ENCODE measurements around the gene DPYSL5. TPM values are rescaled to one million over a fixed set of nuclear protein-coding genes. Genes with fewer than 3 reads are reported as not detected.

The DPYSL5 gene
- total RNA-seq, 1 donor from 2014 or later = not detected

GRCh38 chr2:26901326-26902183 is 53.6 kb downstream of the DPYSL5 start:
- Mint-ChIP-seq H3K27ac (no peak overlapping the region), H3K4me3 (no peak overlapping the region), H3K27me3 (peaks cover 15% of the 10 kb centered on the region), H3K4me1 (no peaks in the 10 kb centered on the region), H3K9me3 (no peaks in the 10 kb centered on the region), H3K36me3 (ENCODE audit: low read depth) (no peaks in the 10 kb centered on the region)
- ChIA-PET CTCF (no interaction called here), POLR2A (no interaction called here)
- ATAC-seq (ENCODE audit: low read depth) = no peak
- TF ChIP-seq, protein P1, sequence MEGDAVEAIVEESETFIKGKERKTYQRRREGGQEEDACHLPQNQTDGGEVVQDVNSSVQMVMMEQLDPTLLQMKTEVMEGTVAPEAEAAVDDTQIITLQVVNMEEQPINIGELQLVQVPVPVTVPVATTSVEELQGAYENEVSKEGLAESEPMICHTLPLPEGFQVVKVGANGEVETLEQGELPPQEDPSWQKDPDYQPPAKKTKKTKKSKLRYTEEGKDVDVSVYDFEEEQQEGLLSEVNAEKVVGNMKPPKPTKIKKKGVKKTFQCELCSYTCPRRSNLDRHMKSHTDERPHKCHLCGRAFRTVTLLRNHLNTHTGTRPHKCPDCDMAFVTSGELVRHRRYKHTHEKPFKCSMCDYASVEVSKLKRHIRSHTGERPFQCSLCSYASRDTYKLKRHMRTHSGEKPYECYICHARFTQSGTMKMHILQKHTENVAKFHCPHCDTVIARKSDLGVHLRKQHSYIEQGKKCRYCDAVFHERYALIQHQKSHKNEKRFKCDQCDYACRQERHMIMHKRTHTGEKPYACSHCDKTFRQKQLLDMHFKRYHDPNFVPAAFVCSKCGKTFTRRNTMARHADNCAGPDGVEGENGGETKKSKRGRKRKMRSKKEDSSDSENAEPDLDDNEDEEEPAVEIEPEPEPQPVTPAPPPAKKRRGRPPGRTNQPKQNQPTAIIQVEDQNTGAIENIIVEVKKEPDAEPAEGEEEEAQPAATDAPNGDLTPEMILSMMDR (IDR thresholded peaks at IDR 0.05) = no peak
- DNase-seq = no peak
- intact Hi-C loops (cut with micrococcal nuclease) = no loop called here

DNA sequence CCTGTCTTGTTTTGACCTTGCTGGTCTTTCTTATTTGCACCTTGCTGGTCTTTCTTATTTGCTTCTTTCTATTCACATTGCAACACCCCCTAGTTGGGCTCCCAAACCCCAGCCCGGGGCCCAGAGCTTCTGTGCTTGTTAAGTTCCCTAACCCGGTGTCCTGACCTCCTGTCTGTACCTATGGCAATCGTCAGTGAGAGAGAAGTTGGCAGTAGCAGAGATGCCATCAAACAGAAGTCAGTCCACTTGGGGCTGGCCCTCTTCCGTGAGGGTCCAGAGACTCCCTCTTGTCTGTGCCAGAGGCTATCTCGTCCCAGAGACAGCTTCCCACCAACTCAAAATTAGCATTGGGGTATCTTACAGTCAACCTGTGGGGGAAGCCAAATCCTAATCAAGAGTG is 55.7 kb downstream of the DPYSL5 start:
- ChIA-PET POLR2A (no interaction called here), CTCF (no interaction called here)
- ATAC-seq (ENCODE audit: low read depth) (no peak), DNase-seq (no peak)
- no peak overlapping the region for H3K27ac Mint-ChIP-seq
- no peak overlapping the region for H3K4me3 Mint-ChIP-seq
- H3K9me3 Mint-ChIP-seq = no peaks in the 10 kb centered on the region
- no peaks in the 10 kb centered on the region for H3K4me1 Mint-ChIP-seq
- TF ChIP-seq, protein P1 (IDR thresholded peaks at IDR 0.05) = no peak
- H3K36me3 Mint-ChIP-seq (ENCODE audit: low read depth) = no peaks in the 10 kb centered on the region
- intact Hi-C loops (cut with micrococcal nuclease) = no loop called here
- H3K27me3 Mint-ChIP-seq = peaks cover 9% of the 10 kb centered on the region

- intact Hi-C loops (cut with micrococcal nuclease) = no loop called here
- no peaks in the 10 kb centered on the region for H3K4me1 Mint-ChIP-seq
- H3K4me3 Mint-ChIP-seq = no peak overlapping the region
- peaks cover 11% of the 10 kb centered on the region for H3K27me3 Mint-ChIP-seq
- no peak for ATAC-seq (ENCODE audit: low read depth)
- TF ChIP-seq, protein P1 (IDR thresholded peaks at IDR 0.05) = no peak
- DNase-seq = no peak
- no peaks in the 10 kb centered on the region for H3K36me3 Mint-ChIP-seq (ENCODE audit: low read depth)
- H3K27ac Mint-ChIP-seq = no peak overlapping the region
- H3K9me3 Mint-ChIP-seq = no peaks in the 10 kb centered on the region
- CTCF ChIA-PET = no interaction called here
- POLR2A ChIA-PET = no interaction called here
Observed at GRCh38 chr2:26904839-26905238, 56.9 kb downstream of the DPYSL5 start.

- H3K27me3 Mint-ChIP-seq = peaks cover 13% of the 10 kb centered on the region
- intact Hi-C loops (cut with micrococcal nuclease) = no loop called here
- H3K36me3 Mint-ChIP-seq (ENCODE audit: low read depth) = no peaks in the 10 kb centered on the region
- H3K9me3 Mint-ChIP-seq = peaks cover 2% of the 10 kb centered on the region
- no peaks in the 10 kb centered on the region for H3K4me1 Mint-ChIP-seq
- ATAC-seq (ENCODE audit: low read depth) (no peak), DNase-seq (no peak)
- POLR2A ChIA-PET = no interaction called here
- TF ChIP-seq, protein P1 (IDR thresholded peaks at IDR 0.05) = no peak
- CTCF ChIA-PET = no interaction called here
- H3K4me3 Mint-ChIP-seq = no peak overlapping the region
- H3K27ac Mint-ChIP-seq = no peak overlapping the region
Observed at GRCh38 chr2:26905341-26906198, 57.6 kb downstream of the DPYSL5 start.

DNA sequence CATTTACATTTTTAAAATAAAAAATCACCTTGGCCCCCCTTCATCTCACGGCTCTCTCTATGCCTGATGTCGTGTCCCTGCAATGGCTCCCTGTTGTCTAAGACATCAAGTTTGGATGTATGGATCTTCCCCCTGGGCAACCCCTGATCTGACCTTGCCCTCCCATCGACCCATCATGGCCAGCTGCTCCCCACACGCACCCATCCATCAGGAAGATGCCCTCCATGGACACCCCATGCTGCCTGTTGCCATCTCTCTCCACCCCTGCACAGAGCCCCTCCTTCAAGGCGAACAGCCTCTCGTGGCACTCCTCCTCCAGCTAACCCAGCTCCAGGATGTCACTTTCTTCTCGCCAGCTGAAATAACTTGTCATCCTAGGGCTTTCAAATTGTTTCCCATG is 59.5 kb downstream of the DPYSL5 start:
- Mint-ChIP-seq H3K27me3 (peaks cover 19% of the 10 kb centered on the region), H3K36me3 (ENCODE audit: low read depth) (no peaks in the 10 kb centered on the region), H3K27ac (no peak overlapping the region), H3K9me3 (peaks cover 4% of the 10 kb centered on the region), H3K4me1 (no peaks in the 10 kb centered on the region), H3K4me3 (no peak overlapping the region)
- TF ChIP-seq, protein P1 (IDR thresholded peaks at IDR 0.05) = no peak
- DNase-seq (no peak), ATAC-seq (ENCODE audit: low read depth) (no peak)
- ChIA-PET CTCF (no interaction called here), POLR2A (no interaction called here)
- intact Hi-C loops (cut with micrococcal nuclease) = no loop called here
